GM12865 (cell line): Measurements from ENCODE around the gene PDE6B.

Experiments
- DNase-seq: peaks from one replicate; pipeline ENCODE4 v3.0.0; 2010; ENCODE audit warnings: low read depth
- H3K4me3 ChIP-seq: 2 replicates; pipeline ENCODE4 v1.5.1; 2011; ENCODE audit warnings: mild to moderate bottlenecking, low read depth, low read length, control low read depth
- CTCF ChIP-seq: IDR thresholded peaks from 2 replicates; pipeline ENCODE4 v1.5.1; 2011; ENCODE audit warnings: low read length, control low read depth, low read depth, inconsistent platforms; ENCODE audit not compliant: insufficient read depth; ENCODE audit errors: missing control alignments

Gene PDE6B

GRCh38 chr4:601612-602558 lies 23.5 kb upstream of the PDE6B start:
- DNase-seq: no peak
- no peak overlapping the region for H3K4me3 ChIP-seq
- TF ChIP-seq CTCF: no peak

GRCh38 chr4:602559-602942 lies 22.8 kb upstream of the PDE6B start:
- TF ChIP-seq CTCF: peak; percentile 22
- H3K4me3 ChIP-seq: no peak overlapping the region
- DNase-seq: no peak

- no peak for DNase-seq
- no peak overlapping the region for H3K4me3 ChIP-seq
- no peak for TF ChIP-seq CTCF
Observed at GRCh38 chr4:604131-604530, 21.2 kb upstream of the PDE6B start.

- TF ChIP-seq CTCF: no peak
- H3K4me3 ChIP-seq: no peak overlapping the region
- DNase-seq: no peak
Observed at GRCh38 chr4:605702-606425, 19.5 kb upstream of the PDE6B start.

- TF ChIP-seq CTCF: no peak
- no peak for DNase-seq
Observed at GRCh38 chr4:608236-608635, 17.1 kb upstream of the PDE6B start.

GRCh38 chr4:609400-610050 lies 15.8 kb upstream of the PDE6B start:
- no peak for TF ChIP-seq CTCF

More at GRCh38 chr4:608236-608635, 17.1 kb upstream of the PDE6B start:
- no peak overlapping the region for H3K4me3 ChIP-seq

More at GRCh38 chr4:609400-610050, 15.8 kb upstream of the PDE6B start:
- no peak for DNase-seq
- H3K4me3 ChIP-seq: no peak overlapping the region
